GM21786 (cell line): Measurements from ENCODE around the gene OR9G4.

Experiments
- ATAC-seq: cut with Tn5 transposase; IDR thresholded peaks from one replicate; pipeline ENCODE4 v1.9.1; 2021; ENCODE audit not compliant: unreplicated experiment

OR9G4 gene

DNA sequence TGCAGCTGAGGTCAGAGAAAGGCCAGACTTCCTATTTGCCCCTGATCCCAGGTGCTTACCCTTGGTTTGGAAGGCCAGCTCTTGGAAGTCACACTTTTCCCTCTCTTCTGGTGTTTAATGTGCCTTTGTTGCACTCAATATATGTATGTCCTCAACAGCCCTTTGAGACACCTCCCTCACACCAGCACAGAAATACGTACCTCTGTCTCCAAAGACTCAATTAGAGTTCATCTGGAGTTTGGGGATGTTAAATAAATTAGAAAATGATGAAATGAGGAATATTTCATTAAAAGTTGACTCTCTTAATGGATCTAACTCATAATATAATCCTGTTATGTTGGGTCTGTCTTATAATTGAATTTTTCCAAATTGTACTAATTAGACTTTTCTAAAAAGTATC is at the start of gene OR9G4:
Gene OR9G4 (minus strand): TSS at position 101 of the 400 bp plus-strand sequence. CDS start 4,931 bp downstream, outside the sequence.
- ATAC-seq, result no peak

DNA sequence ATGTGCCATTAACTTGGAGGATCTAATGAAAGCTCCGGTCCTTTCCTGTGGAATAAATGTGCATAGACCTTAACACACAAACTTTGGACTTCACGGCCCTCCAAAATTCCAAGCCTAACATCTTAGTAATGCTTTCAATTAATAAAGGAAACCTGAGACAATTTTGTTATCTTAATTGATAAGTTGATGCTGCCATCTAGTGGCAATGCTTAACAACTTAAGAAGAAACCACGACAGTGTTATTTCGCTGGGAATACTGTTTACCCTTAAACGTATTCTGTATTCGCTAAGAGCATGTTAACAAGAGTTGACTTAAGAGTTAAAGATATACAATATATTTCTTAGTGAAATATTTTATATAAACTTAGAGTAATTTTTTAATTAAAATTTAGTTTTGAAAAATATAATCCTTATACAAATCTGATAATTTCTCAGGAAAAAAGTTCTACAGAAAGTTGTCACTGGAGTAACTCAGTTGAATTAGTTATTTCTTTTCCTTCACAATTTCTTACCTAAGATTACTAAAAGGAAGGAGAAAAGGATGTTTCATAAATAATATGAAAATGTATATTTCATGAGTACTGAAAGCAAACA is 35.0 kb upstream of the OR9G4 start:
- no peak for ATAC-seq

DNA sequence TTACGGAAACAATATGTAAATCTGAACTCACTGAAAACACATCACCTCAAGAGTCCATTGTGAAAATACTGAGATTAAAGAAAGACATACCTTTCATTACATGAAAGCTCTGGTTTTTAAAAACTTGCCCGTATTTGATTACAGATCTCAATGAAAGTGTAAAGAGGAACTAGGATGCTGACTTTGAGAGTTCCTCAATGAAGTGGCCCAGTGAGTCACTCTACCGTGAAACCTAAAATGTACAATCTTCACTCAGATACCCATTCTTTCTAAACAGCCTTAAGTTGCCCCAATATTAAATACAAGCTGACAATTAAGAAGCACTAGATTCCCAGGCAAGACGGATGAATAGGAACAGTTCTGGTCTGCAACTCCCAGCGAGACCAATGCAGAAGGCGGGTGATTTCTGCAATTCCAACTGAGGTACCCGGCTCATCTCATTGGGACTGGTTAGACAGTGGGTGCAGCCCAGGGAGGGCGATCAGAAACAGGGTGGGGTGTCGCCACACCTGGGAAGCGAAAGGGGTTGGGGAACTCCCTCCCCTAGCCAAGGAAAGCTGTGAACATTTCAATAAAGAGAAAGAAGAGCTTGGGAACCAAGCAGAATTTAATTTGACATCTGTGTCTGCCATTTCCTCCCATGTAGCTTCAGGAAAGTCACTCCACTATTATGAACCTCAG is 33.8 kb upstream of the OR9G4 start:
- ATAC-seq, result peak; percentile 81

DNA sequence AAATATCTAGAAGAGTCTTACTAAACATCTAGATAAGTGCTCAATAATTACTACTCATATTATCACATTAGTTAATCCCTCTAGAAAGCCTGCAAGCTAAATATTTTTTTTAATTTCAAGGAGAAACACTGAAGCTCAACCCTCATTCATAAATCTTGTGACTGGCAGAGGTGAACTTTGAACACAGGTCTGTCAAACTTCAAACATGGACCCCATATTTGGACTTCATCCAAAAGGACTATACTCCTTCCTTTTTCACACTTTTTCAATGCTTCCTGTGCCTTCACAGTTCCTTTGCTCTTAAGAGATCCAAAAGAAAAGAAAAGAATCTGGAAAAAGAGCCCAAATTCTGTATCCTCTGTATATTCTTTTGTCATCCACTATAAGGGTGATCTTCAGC is 28.3 kb upstream of the OR9G4 start:
- no peak for ATAC-seq

DNA sequence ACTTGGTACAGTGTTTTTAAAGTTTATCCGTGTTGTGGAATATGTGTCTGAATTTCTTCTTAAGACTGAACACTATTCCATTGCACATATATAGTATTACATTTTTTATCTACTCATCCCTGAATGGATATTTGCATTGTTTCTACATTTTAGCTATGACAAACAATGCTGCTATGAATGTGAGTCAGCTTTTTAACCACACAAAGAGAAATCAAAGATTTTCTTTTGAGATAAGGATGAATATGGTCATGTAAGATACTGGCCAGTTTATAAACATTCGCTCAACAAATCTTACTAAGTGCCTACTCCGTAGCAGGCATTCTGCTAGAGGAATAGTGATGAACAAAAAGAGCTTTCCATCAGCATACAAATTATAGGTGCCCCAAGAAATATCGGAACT is 16.5 kb upstream of the OR9G4 start:
- ATAC-seq, result no peak

DNA sequence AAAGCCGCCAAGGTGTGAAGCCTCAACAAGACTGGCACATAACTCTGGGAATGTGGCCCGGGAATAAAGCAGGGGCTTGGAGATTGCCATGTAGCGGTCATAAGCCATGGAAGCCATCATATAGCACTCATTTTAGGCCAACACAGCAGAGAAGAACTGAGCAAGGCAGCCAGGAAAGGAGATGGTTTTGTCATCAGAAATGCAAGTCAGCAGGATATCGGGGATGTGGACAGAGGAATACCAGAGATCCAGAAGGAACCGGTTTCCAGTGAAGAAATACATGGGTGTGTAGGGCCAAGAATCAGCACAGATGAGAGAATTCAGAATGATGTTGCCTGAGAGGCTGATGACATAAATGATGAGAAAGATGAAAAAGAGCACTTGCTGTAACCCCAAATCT is 3.0 kb upstream of the OR9G4 start:
- no peak for ATAC-seq

DNA sequence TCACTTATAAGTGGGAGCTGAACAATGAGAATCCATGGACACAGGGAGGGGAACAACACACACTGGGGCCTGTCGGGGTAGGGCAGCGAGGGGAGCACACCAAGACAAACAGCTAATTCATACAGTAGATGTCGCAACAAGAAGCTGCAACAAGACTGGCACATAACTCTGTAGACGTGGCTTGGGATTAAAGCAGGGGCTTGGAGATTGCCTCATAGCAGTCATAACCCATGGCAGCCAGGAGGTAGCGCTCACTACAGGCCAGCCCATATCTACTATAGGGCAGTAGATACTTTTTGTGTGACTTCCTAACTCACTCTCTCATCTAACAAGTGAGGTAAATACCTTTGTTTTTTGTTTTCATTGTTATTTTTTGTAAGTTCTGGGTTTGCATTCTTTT is 1.7 kb upstream of the OR9G4 start:
- ATAC-seq, result no peak

DNA sequence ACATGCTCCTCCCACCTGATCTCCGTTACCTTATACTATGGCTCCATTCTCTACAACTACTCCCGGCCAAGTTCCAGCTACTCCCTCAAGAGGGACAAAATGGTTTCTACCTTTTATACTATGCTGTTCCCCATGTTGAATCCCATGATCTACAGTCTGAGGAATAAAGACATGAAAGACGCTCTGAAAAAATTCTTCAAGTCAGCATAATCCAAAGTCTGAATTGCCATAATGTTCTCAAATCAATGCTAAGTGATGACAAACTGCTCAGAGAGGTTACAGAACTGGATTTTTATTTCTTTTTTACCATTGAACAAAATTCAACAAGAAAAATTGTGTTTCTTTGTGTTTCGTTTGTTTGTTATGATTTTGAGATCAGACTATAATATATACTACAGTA is 7.6 kb downstream of the OR9G4 start:
- no peak for ATAC-seq

DNA sequence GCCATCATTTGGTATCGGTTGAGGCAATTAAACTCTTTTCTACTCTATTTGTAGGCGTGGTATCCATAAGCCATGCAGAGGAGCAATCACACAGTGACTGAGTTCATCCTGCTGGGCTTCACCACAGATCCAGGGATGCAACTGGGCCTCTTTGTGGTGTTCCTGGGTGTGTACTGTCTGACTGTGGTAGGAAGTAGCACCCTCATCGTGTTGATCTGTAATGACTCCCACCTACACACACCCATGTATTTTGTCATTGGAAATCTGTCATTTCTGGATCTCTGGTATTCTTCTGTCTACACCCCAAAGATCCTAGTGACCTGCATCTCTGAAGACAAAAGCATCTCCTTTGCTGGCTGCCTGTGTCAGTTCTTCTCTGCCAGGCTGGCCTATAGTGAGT is 8.4 kb downstream of the OR9G4 start:
- ATAC-seq, result no peak

DNA sequence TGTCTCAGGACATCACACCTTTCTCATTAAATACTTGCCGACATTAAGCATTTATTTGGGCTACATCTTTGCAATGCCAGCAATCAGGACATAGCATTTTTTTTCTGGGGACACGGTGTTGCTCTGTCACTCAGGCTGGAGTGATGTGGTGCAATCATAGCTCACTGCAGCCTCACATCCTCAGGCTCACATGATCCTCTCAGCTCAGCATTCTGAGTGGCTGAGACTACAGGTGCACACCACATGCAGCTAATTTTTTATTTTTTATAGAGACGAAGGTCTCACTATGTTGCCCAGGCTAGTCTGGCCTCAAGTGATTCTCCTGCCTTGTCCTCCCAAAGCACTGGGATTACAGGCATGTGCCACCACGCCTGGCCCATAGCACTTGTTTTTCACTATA is 28.0 kb downstream of the OR9G4 start:
- ATAC-seq, result no peak

DNA sequence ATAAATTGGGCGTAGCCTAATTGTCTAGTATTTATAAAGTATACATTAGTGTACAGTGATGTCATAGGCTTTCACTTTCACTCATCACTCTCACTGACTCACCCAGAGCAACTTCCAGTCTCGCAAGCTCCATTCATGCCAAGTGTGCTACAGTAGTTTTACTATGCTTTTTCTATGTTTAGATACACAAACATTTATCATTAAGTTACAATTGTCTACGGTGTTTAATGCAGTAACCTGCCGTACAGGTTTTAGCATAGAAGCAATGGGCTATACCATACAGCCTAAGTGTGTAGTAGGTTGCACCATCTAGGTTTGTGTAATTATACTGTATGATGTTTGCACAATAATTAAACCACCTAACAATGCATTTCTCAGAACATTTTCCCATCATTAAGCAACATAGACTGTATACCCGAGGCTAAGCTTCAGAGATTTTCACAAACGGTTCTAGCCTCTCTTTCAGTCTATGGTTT is 32.1 kb downstream of the OR9G4 start:
- peak; percentile 71 for ATAC-seq

DNA sequence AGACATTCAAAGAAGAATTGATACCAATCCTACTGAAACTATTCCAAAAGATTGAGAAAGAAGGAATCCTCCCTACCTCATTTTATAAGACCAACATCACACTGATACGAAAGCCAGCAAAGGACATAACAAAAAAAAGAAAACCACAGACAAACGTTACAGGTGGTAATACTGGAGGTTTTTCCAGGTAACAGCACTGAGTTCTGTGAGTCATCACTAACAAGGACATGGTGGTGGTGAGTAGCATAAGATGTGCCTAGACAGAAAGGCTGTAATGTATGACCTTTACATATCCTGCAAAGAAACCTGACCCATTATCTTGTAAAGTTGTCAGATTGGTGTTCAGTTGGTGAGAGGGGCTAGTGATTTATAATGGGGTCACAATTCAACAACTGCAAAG is 34.3 kb downstream of the OR9G4 start:
- no peak for ATAC-seq

DNA sequence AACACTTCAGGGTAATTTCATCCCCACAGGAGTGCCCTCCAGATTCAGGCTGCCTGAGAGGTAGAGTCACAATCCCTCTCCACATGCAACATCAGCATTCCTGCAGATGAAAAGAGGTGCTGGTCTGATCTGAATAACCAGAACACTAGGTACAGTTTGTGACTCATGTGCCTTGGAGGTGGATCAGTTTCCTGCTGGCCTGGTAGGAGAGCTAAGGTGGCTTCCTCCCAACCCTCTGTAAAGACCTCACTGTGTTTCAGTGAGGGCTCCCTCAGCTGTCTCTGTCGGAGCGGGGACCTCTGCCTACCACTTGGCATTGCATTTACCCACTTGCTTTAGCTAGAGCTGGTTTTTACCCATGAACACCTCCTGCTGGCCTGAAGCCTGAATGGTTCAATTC is 42.0 kb downstream of the OR9G4 start:
- no peak for ATAC-seq

DNA sequence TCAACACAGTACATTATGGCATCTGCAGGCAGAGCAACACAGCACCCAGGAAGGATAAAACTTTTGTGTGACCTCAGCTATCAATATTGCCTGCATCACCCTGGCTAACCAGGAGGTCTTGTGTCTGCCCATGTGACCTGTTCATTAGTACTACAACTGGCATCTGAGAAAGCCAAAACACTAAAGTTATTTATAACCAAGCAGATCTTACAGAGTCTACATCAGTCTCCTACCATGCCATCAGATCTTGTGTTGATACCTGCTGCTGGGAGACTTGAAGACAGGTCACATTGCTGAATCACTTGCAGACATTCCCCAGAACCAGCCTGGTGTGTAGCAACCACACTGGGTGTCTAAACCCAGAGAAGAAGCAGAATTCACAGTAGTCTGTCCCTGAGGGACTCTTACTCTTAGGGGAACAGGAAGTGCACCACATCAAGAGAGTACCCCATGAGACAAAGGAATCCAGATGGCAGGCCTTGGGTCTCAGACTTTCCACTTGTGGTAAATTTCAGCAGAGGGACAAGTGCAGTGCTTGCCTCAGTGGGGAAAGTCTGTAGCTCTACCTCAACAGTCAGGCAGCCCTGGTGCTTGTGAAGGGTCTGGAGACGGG is 42.6 kb downstream of the OR9G4 start:
- no peak for ATAC-seq

DNA sequence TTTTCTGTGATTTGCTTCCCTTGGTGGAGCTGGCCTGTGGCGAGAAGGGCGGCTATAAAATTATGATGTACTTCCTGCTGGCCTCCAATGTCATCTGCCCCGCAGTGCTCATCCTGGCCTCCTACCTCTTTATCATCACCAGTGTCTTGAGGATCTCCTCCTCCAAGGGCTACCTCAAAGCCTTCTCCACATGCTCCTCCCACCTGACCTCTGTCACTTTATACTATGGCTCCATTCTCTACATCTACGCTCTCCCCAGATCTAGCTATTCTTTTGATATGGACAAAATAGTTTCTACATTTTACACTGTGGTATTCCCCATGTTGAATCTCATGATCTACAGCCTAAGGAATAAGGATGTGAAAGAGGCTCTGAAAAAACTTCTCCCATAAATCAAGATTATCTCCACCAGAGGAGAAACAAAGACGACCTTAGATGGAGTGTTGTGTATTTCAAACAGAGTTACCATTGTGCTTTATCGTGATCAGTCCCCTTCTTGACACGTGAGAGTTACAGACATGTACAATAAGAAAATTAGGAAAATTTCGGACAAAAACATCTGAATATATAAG is 47.5 kb downstream of the OR9G4 start:
- ATAC-seq, result no peak

DNA sequence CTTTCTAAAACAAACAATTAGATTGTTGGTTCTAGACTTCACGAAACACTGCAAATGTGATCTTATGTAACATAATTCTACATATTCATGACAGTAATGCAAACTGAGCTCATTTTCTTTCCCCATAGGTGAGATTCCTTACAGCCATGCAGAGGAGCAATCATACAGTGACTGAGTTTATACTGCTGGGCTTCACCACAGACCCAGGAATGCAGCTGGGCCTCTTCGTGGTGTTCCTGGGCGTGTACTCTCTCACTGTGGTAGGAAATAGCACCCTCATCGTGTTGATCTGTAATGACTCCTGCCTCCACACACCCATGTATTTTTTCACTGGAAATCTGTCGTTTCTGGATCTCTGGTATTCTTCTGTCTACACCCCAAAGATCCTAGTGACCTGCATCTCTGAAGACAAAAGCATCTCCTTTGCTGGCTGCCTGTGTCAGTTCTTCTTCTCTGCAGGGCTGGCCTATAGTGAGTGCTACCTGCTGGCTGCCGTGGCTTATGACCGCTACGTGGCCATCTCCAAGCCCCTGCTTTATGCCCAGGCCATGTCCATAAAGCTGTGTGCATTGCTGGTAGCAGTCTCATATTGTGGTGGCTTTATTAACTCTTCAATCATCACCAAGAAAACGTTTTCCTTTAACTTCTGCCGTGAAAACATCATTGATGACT is 48.1 kb downstream of the OR9G4 start:
- no peak for ATAC-seq

DNA sequence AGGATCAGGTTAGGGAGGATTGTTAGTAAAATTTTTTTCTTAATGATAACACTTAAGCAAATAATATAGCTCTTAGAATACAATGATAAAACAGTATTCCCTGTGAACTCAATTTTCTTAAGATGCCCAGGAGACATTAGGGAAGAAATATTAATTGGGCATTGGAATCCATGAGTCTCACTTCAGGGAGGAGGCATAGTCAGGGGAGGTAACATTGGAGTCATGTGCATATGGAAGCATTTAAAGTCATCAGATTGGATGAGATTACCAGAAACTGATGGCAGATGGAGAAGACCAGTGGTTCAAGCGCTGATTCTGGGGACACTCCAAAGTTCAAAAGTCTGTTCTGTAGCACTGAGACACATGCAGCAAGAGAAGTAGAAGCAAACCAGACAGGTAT is 49.7 kb downstream of the OR9G4 start, which contains the start of gene OR9G1:
Gene OR9G1 (plus strand): TSS at position 301 of the 400 bp plus-strand sequence. CDS start 1,293 bp downstream, outside the sequence.
- ATAC-seq, result no peak

DNA sequence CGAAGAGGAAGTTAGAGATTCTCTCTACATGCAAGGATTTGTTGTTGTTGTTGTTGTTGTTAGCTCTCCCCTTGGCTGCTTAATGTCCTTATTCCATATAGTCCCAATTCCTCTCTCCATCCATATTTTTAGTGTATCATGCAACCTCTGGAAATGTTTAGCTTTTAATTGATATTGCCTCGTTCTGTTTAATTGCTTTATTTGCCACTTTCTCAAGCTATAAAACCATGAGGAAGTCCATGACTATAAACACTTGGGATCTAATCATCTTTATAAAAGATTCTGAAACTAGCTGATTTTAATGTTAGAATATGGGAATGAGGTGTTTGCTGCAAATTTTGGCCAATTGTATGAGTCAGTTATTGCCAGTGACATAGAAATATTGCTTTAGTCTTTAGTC is 55.1 kb downstream of the OR9G4 start:
- no peak for ATAC-seq
